GM23248 (cell line): ENCODE measurements around the gene POU3F3. TPM values are rescaled to one million over a fixed set of nuclear protein-coding genes. Genes with fewer than 3 reads are reported as not detected.
A peak's percentile ranks its signal among the peaks of the same experiment; 100 is the strongest.

Experiments used
- DNase-seq: peaks from one replicate; pipeline ENCODE4 v3.0.0-alpha.2; 2015
- H2AFZ ChIP-seq: fragments of 200-600 bp; sonication (generic); 2 replicates; pipeline ENCODE4 v1.6.1; 2016; ENCODE audit warnings: antibody characterized with exemption
- H3F3A ChIP-seq: fragments of 200-600 bp; sonication (generic); 2 replicates; pipeline ENCODE4 v1.6.1; 2016; ENCODE audit warnings: mild to moderate bottlenecking, antibody characterized with exemption, mixed run types; ENCODE audit not compliant: insufficient read depth
- H3K27ac ChIP-seq: fragments of 200-600 bp; sonication (generic); 2 replicates; pipeline ENCODE4 v1.5.1; 2016; ENCODE audit warnings: mild to moderate bottlenecking
- H3K27me3 ChIP-seq: fragments of 200-600 bp; sonication (generic); replicated peaks from 2 replicates; pipeline ENCODE4 v1.6.1; 2016; ENCODE audit warnings: mild to moderate bottlenecking; ENCODE audit not compliant: insufficient read depth
- H3K36me3 ChIP-seq: fragments of 200-600 bp; sonication (generic); 2 replicates; pipeline ENCODE4 v1.6.1; 2016; ENCODE audit warnings: low read depth, mild to moderate bottlenecking
- H3K4me1 ChIP-seq: fragments of 200-600 bp; sonication (generic); 2 replicates; pipeline ENCODE4 v1.6.1; 2016; ENCODE audit warnings: mild to moderate bottlenecking; ENCODE audit not compliant: insufficient read depth
- H3K4me2 ChIP-seq: fragments of 200-600 bp; sonication (generic); one replicate; pipeline ENCODE4 v1.6.1; 2016; ENCODE audit warnings: mild to moderate bottlenecking; ENCODE audit not compliant: unreplicated experiment
- H3K4me3 ChIP-seq: fragments of 200-600 bp; sonication (generic); 2 replicates; pipeline ENCODE4 v1.5.1; 2016; ENCODE audit warnings: mild to moderate bottlenecking
- H3K79me2 ChIP-seq: fragments of 200-600 bp; sonication (generic); 2 replicates; pipeline ENCODE4 v1.6.1; 2016; ENCODE audit warnings: mild to moderate bottlenecking; ENCODE audit not compliant: insufficient read depth
- H3K9ac ChIP-seq: fragments of 200-600 bp; sonication (generic); 2 replicates; pipeline ENCODE4 v1.6.1; 2016; ENCODE audit warnings: mild to moderate bottlenecking
- H3K9me2 ChIP-seq: fragments of 200-600 bp; sonication (generic); 2 replicates; pipeline ENCODE4 v1.6.1; 2016; ENCODE audit warnings: mixed run types, mild to moderate bottlenecking, moderate library complexity; ENCODE audit not compliant: insufficient read depth
- H3K9me3 ChIP-seq: fragments of 200-600 bp; sonication (generic); one replicate; pipeline ENCODE4 v1.6.1; 2017; ENCODE audit warnings: low read depth
- H4K20me1 ChIP-seq: fragments of 200-600 bp; sonication (generic); 2 replicates; pipeline ENCODE4 v1.6.0; 2016; ENCODE audit not compliant: insufficient read depth
- EZH2 ChIP-seq: fragments of 200-600 bp; sonication (generic); IDR thresholded peaks from 2 replicates; pipeline ENCODE4 v1.6.1; 2018; ENCODE audit warnings: antibody characterized with exemption, mild to moderate bottlenecking; ENCODE audit not compliant: insufficient read depth, poor library complexity, severe bottlenecking
- EZH2phosphoT487 ChIP-seq: fragments of 200-600 bp; sonication (generic); IDR thresholded peaks from 2 replicates; pipeline ENCODE4 v1.6.1; 2018; ENCODE audit warnings: antibody characterized with exemption, moderate library complexity, mild to moderate bottlenecking, low read depth; ENCODE audit not compliant: insufficient read depth
- WGBS, 2 experiments: methylation state at CpG; one replicate each; pipeline ENCODE4 v1.1.6; 2015 to 2017; ENCODE audit warnings: low lambda C conversion rate in 2 of 2, low coverage in 1 of 2; ENCODE audit errors: missing lambda C conversion rate in 2 of 2; 5-methylcytosine and 5-hydroxymethylcytosine counted together
- in situ Hi-C: fragments of 300-500 bp; cut with MboI; formaldehyde crosslinking; loops from 2 replicates; pipeline ENCODE4 v1.15.0; 2020
- polyA plus RNA-seq: library from polyadenylated mRNA; unstranded; fragments of >200 nt; fragmentation: Nextera tagmentation; extraction: Ambion mirVana; gene quantifications from 2 replicates; pipeline ENCODE4 v1.2.1, GENCODE V29; 2016
- total RNA-seq: library from RNA; depleted of rRNA; stranded (reverse); fragments of >200 nt; shearing (Covaris generic); gene quantifications from 2 replicates; pipeline ENCODE4 v1.2.3, GENCODE V29; 2014

Gene POU3F3
- total and polyA plus RNA-seq, 2 experiments from 2014 or later = not detected

DNA sequence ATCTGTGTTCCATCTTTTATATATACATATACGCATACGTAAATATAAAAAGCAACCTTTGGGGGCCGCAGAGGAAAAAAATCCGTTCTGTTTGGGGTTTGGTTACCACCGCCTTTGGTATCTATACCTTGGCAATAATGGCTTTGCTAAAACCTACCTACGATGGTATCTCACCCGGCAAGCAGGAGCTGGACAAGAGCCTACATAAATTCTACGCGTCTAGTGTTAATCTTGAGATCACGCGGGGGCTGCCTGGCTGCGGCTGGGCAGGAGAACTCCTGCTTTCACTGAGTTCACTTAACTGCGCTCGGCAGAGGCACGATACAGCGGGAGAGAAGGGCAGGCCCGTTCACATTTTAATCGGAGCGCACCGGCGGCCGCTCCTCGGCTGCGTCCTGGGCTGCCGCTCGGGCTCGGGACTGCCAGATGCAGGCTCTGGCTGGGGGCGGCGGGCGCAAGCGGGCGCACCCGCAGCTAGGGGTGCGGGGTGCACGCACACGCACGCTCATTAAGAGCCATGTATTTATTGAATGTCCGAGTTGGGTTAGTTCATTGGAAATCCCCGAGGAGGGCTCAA is 1.7 kb upstream of the POU3F3 start:
- no peaks in the 10 kb centered on the region for H3F3A ChIP-seq
- TF ChIP-seq EZH2phosphoT487 (peak; percentile 80; the same call in 1 of the 2 replicates), EZH2 (peak; percentile 97)
- DNase-seq = peak; percentile 49
- no peaks in the 10 kb centered on the region for H3K79me2 ChIP-seq
- H3K36me3 ChIP-seq = no peaks in the 10 kb centered on the region
- peaks cover 67% of the 10 kb centered on the region for H3K27me3 ChIP-seq
- H3K9ac ChIP-seq = no peak overlapping the region
- peak overlapping the region; percentile 53 for H3K4me3 ChIP-seq
- H3K9me3 ChIP-seq = no peaks in the 10 kb centered on the region
- H3K27ac ChIP-seq = no peak overlapping the region
- H3K4me1 ChIP-seq = no peaks in the 10 kb centered on the region
- H4K20me1 ChIP-seq = no peaks in the 10 kb centered on the region
- peak overlapping the region; percentile 59 for H3K4me2 ChIP-seq
- WGBS, 2 experiments = 1 to 2% methylated on average over 38 to 39 of the region's 39 CpGs
- H2AFZ ChIP-seq = 0 out of 2 replicates have a peak overlapping the region, but pooled peaks have one; percentile 42
- H3K9me2 ChIP-seq = no peaks in the 10 kb centered on the region
- in situ Hi-C loops = loop anchor here (25.0 kb wide), 1 partner anchor 1690 kb away; no protein-coding TSS in a partner anchor

- Histone ChIP-seq H3K4me3 (no peak overlapping the region), H3K9me3 (no peaks in the 10 kb centered on the region), H2AFZ (0 out of 2 replicates have a peak overlapping the region, but pooled peaks have one; percentile 41), H3K27me3 (peaks cover 52% of the 10 kb centered on the region), H3K79me2 (no peaks in the 10 kb centered on the region), H3F3A (no peaks in the 10 kb centered on the region), H3K4me1 (no peaks in the 10 kb centered on the region), H3K36me3 (no peaks in the 10 kb centered on the region), H3K27ac (no peak overlapping the region), H4K20me1 (no peaks in the 10 kb centered on the region), H3K4me2 (no peak overlapping the region), H3K9ac (no peak overlapping the region), H3K9me2 (no peaks in the 10 kb centered on the region)
- 1% methylated on average over 23 to 32 of the region's 48 CpGs for WGBS, 2 experiments
- TF ChIP-seq EZH2 = peak; percentile 100
- TF ChIP-seq EZH2phosphoT487 = peak; percentile 91
- peak; percentile 12 for DNase-seq
- in situ Hi-C loops = loop anchor here (25.0 kb wide), 1 partner anchor 1692 kb away; no protein-coding TSS in a partner anchor
These were observed 744 bp downstream of the POU3F3 start for GRCh38 chr2:104854498-104855220.

- Histone ChIP-seq H3F3A (no peaks in the 10 kb centered on the region), H2AFZ (no peak overlapping the region), H3K4me3 (no peak overlapping the region), H3K4me1 (no peaks in the 10 kb centered on the region), H3K79me2 (no peaks in the 10 kb centered on the region), H3K36me3 (no peaks in the 10 kb centered on the region), H3K9me2 (no peaks in the 10 kb centered on the region), H3K9ac (no peak overlapping the region), H3K9me3 (no peaks in the 10 kb centered on the region), H4K20me1 (no peaks in the 10 kb centered on the region), H3K27me3 (peaks cover 44% of the 10 kb centered on the region), H3K27ac (no peak overlapping the region), H3K4me2 (no peak overlapping the region)
- 2% methylated on average over 67 of the region's 135 CpGs; no CpG with 5 or more reads in 1 of the 2 experiments for WGBS, 2 experiments
- no peak for TF ChIP-seq EZH2
- TF ChIP-seq EZH2phosphoT487 = no peak
- in situ Hi-C loops = loop anchor here (25.0 kb wide), 1 partner anchor 1693 kb away; no protein-coding TSS in a partner anchor
- no peak for DNase-seq
These were observed 1.5 kb downstream of the POU3F3 start for GRCh38 chr2:104855221-104856085.
